Embryonic facial prominence (tissue), 1 donor: ENCODE measurements around the gene STK39.

Experiments used
- DNase-seq: peaks from one replicate; pipeline ENCODE4 v3.0.0-alpha.2; 2016; ENCODE audit errors: extremely low spot score

STK39 gene

DNA sequence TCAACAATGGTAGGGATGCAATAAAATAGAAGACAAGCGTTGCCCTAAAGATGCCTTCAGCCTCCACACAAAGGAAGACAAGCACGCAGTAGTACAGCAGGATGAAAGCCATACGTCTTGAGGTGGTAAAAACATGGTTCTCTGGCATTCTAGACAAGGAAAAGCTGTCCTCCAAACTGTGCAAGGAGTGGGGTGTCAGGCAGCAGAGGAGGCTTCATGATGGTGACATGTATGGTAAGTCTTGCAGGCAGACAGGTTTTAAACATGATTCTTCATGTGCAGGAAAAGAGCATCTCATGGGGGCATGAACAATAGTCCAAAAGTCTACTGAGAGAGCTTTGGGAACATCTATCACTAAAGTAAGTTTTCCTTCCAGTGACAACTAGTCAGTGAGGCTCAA, 241.8 kb downstream of the STK39 start:
- no peak for DNase-seq

DNA sequence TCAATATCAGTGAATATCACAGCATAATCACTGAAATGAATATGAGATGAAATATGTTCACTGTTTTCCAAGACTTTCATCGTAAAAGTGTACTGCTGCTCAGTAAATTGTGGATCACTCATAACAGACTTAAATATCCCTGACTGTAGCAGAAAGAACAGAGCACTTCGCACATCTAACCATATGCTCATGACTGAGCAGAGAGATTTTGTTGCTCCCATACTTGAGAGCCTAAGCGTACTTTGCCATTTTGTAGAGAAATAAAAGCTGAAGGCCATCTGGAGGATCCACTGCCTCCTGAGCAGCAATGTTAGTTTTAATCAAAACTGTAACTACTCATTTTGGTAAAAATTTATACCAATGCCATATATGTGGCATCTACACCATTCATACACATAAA, 243.5 kb downstream of the STK39 start:
- no peak for DNase-seq

DNA sequence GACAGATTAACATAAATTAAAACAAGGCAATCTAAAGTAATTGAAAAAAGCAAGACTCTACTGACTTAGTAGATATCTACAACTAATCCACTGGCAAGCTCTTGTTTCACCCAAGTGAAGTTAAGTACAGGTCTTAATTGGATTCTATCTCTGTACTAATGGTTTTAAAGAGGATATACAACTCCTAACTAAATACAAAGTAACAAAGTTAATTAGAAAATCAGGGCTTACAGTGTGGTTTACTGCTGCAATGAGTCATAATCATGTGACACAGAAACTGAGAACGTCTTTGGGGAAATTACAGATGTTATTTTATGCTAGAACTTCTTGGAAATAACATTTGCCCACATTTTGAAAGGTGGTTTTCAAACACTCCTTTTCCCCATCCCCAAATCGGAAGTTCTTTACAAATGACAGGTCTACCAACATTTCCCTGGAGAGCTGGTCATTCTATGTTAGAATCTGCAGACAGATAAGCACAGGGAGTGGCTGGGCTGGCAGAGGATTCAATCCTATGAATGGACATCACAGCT, 245.3 kb downstream of the STK39 start:
- no peak for DNase-seq

DNA sequence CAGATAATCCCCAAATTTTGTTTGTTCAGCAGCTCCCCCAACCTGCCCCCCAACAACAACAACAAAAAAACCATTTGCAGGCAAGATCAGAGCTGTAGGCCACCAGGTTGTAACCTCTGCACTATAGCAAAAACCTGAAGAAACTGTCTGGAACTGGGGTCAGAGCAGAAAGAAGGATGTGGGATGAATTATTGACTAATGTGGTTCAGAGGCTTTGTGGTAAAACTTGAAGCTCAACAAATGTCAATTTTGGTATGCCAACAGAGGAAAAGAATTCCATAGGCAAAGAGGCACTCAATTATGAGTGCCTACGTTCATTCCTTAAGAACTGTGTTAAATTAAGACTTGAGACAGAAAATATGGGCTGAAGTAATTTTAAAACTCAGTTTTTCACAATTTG, 255.1 kb downstream of the STK39 start:
- DNase-seq: no peak

DNA sequence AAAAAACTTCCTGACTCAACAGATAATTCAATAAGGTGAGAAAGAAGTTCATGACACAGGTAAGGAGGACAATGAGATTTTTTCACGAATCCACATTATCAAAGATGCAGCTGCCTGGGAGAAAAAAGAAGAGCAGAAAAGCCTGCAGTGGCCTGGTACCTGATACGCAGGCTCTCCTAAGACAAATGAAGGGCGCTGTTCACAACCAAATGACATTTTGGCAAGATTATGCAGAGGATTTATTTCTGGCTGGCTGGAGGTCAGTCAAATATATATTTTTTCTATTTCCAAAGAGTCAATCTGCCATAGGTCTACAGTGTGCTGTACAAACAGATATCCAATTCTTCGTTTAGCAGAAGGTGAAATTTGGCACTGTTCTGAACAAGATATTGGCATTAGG, 257.3 kb downstream of the STK39 start:
- DNase-seq: no peak

DNA sequence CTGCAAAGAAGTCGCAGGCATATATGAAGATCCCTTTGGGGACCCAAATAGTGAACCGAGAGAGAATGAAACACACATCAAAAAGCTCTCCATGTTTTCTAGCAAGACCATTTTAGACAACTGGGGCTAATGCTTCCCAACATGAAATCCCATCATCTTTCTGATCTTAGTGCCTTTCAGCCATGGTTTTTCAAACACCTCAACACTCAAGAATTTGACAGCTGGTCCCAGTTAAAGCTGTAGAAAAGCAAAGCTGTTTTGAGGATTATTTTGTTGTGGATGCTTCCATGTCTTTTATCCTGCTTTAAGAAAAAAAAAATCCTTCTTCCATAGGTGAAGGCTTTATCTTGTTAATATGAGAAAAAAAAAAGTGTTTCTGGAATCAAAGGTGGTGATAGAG, 259.1 kb downstream of the STK39 start:
- no peak for DNase-seq

DNA sequence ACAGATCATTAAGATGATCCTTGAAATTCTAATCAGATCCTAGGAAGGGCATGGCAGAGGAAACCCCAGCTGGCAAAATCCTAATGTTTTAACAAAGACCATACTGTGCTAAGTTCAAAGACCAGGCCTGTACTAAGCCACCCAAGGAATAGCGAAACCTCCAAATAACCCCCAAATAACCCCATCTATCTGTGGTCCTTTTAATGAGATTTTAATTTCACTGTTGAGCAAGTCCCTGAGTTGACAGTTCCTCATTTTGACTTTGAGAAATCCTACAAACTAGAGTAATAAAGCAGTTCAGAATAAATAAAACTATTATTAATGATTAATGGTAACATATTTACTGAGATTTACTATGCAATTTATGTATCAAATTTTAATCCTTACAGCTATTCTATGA, 259.8 kb downstream of the STK39 start:
- DNase-seq: no peak

DNA sequence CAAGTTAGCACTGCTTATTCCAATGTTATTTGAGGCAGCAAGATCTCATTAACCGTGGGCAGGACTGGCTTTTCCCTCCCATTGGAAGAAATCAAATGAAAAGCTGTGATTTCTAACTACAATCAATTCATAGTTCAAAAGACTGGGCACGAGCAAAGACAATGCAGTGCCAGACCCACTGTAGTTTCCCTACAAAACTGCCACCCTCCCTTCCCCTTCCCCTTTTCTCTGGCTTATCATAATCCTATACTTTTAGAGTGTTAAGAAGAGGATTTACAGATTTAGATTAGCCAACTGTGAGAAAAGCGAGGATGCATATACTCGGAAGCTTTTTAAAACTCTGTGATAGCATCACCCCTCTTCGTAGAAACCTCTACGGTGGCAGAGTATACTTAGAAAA, 260.4 kb downstream of the STK39 start:
- no peak for DNase-seq

DNA sequence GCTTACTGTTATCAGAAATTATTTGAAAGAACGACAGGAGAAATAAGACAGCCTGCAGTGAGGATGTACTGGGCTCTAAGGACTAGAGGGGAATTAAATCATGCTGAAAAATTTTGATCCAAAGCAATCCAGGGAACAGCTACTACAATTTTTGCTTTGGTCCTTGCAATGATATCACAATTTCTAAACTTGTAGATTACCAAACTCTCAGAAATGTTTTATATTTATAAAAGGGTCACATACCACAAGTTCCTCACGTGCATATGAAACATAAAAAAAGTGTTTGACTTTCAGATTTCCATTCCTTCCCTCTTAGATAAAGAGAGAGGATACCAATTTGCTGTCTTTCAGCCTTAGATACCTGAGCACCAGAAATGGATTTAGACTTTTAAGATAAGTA, 261.2 kb downstream of the STK39 start:
- no peak for DNase-seq

DNA sequence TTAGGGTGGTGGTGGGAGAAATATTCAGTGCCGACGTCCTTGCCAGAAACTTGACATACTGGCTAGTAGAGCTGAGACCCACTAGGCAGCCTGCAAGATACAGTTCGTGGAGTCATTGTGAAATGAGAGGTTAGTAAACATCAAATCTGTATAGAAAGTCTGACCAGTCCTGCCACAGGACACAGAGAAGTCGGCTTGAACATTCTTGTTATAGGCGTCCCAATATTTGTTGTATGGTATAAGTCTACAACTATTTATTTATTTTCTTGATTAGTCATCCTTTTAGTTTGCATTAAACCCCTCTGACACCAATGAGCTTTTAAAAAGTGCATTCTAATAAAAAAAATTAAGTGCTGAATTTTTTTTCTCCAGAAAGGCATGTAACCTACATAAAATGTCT, 265.4 kb downstream of the STK39 start:
- DNase-seq: no peak

DNA sequence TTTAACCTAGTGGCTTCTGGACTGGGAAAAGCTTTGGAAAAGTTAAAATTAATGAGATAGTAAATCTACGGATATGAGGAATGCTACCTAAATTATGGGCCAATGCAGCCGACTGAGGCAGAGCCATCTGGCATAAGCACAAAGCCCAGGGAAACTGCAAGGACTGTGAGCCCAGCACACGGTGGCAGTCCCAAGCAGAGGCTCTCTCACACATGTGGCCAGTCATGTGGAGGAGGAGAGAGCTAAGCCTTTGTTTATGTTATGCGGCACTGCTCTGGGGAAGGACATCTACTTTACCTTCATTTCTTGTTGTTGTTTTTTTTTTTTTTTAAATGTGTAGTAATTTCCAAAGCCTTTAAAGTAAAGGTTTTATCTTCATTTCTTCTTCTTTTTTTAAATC, 267.0 kb downstream of the STK39 start:
- no peak for DNase-seq

DNA sequence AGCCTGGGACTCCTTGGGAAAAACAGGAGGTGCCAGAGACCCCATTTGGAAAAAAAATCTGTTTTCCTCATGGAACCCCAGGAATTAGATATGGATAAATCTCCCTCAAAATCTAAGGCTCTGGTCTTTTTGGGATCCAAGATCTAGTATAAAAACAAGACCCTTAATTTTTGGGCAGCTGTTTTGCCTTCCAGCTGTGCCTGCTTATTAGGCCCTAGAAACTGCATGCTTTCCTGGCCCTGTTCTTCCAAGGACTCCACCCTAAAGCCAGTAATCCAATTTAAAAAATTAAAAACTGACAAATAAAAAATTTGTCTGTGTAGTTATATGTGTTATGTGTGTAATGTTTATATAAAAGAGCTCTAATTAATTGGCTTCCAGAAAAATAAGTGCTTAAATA, 274.6 kb downstream of the STK39 start:
- no peak for DNase-seq

DNA sequence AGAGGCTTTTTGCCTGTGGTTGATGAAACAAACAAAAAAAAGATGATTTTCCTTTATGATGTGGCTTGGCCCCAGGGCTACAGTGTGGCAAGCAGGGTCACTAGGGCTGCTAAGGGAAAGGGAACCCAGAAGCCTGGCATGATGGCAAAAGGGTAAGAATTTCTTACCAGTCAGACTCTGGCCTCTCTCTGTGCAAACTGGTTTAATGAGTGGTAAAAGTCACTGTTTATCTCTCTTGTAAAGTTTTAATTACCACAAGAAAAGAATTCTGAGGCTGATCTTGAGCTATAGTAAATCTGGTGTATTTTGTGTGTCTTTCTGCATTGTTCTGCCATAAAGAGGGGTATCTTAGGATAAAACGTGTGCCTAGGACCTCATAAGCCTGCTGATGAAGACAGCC, 275.4 kb downstream of the STK39 start:
- DNase-seq: no peak

DNA sequence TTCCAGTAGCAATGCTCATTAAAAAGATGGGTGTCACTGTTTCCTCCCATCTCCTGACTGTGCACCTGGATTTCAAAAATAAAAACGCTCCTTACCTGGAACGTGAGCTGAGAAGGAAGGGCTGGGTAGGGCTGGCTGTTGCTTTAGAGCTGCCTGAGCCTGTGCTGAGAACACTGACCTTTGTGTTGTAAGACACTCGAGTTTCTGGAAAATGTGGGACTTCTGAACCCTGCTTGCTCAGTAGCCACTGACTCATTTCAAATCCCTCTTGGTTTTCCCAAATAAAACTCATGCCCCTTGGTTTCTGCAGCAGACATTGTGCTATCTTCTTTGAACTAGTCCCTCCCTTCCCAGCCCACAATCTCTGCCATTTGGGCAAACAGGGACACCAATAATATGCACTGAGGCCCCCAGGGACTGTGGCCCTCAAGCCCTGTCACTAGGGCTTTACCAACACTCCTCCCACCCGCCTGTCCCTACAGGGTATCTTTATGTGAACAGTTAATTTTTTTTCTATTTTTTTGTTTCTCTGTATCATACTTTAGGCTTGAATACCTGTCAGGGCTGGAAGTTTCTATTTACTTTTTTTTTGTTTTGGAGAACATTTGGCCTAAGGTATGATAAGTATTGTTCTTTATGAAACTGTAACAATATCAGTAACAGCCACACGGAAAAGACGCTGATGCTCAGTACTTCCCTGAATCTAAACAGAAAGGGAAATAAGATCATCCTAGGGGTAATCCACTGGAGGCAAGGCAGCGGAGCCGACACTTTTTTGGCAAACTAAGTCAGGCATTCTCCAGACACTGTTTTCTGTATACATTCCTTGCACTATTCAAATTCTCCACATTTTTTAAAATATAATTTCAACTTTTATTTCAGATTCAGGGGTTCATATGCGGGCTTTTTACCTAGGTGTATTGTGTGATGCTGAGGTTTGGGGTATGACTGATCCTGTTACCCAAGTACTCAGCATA, 280.2 kb downstream of the STK39 start:
- DNase-seq: no peak

DNA sequence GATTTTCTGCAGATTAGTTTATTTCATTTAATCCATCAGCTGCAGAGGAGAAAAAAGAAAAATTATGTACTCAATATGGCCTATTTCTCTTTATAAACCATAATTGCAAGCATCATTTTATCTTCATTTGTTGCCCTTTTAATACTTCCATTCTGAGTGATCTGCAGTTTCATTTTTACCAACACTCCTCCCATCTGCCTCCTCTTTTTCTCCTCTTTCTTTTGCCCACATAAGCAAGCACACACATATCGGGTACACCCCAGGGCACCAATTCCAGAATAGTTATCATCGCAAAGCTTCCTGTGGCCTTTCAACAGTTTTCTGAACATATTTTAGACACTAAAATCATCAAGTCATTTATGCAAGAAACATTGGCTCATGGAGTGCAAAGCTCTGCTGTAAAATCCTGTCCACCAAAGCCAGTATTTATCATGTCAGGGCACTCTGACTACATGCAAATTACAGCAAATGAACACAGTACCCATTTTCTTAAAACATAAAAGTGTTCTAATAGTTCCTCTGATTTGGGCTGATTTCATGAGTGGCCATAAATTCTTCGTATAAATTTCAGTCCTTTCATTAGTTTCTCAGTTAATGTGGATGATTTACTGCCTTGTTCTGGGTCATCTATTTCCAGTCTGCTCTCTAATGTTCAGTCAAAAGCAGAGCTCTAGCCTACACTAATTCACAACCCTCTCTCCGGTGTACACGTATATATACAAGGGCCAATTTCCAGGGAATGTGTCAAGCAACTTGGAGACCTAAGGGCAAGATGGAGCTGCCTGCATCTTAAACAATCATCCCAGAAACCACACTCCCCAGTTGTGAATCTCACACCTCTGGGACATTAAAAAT, 281.3 kb downstream of the STK39 start:
- DNase-seq: no peak

DNA sequence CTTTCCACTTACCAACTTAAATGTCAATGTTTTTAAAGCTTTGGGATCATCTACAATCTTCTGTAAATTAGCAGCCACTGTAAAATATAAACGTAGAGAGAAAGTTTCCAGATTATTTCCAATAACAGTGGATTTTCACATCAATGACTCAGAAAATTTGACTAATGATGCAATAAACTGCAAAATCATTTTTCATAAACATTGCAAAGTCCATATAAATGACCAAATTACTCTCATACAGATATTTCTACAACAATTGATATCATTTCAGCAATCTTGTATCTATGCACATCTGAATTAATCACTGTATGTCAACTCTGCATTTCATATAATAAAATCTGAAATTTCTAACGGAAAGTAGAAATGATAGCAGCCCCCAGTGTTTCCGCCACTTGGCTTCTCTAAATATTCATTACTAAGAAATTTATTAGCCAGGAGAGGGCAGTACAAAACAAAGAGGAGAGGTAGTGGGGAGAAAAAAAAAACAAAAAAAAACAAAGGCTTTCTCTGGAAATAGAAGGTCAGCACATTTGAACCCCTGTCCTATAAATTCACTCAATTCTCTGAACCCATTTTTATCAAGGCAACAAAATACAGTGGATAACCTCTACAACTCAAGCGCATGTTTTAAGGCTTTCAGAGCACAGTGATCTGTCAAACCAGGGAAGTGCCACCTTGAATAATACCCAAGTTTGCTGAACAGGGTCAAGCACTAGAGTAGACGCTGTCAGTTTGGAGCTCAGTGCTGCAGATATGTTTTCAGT, 282.6 kb downstream of the STK39 start:
- no peak for DNase-seq

DNA sequence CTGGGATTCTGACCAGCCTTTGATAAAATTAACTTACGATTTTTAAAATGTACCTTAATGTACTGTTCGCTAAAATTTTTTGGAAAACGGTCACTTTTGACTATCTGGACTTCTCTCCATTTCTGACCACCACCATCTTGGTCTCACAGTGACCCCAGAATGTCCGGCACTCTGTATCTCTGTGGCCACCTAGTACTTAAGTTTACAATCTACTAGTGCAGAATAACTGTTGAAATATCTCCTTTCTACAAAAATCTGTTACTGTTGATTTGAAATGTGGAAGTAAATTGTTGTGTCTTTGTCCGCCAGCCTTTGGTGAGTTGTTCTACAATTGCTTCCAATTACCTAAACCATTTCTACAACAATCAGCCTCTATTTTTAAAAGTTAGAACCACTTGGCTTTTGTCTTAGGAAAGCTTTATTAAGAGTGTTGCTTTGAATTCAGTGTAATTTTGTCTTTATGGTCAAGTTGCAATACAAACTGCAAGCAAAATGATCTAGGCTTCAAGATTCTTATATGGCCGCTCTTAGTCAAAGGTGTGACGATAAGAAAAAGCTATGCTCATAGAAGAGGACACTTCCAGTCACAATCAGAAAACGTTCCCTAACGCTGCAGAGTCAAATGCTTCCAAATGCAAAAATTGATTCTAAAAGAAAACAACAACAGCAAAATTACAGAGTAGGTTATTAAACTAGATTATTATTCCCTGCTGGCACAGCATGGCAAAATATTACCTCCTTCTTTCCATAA, 283.3 kb downstream of the STK39 start:
- no peak for DNase-seq

DNA sequence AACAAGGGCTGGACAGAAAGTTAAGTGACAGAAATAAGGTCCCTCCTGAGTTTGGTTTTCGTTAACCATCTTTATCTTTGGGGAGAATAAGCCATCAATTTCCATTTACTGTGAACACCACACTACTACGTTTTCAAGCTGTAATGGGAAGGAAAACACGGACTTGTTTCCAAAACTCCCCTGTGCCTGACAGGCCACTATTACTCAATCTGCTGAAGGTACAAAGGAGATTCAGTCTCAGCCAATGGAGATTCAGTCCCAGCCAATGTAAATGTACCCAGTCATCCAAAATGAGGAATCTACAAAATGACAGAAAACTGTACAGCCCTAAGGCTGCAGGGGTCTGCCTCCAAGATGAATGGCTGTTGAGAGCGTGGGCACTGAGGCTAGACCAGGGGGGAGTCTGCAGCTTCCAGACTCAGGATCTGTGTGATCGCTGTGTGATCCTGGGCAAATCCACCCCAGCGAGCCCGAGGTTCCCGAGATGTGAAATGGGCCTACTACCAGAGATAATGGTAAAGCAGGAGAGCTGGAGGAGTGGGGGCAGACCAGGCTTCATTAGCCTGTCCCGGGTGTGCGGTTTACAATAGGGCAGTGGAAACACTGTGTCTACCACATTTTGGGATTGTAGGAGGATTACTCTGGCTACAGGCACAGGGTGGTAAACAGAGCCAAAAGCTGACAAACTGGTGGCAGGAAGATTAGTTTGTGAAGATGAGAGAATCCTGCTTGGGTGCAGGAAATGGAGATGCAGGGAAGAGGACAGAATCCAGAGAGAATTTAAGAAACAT, 284.8 kb downstream of the STK39 start:
- no peak for DNase-seq

DNA sequence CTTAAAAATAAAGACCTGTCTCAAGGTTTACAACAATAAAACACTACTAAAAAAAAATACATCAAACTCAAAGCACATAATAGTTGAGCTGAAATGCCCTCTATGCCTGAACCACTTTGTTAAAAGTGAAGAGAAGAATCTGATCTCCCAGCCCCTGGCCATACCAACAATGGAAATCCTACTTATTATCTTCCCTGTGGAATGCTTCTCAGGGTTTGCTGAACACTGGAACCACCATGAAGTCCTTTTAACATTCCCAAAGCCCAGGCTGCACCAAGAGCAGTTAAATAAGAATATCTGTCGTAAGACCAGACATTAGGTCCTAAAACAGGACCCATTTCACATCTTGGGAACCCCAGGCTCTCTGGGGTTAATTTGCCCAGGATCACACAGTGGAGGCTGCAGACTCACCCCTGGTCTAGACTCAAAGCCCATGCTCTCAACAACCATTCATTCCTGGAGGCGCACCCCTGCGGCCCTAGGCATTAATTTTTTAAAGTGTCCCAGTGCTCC, 285.8 kb downstream of the STK39 start:
- DNase-seq: no peak
